H1 (cell line): ENCODE results near the gene RSPH6A. TPM values are rescaled to one million over a fixed set of nuclear protein-coding genes. Genes with fewer than 3 reads are reported as not detected.
A peak's percentile ranks its signal among the peaks of the same experiment; 100 is the strongest.

Source experiments
- CTCF ChIA-PET: fragments of 300-600 bp; sonication (Branson Sonifier 250); formaldehyde crosslinking; loops from one replicate; lab custom pipeline; 2021; ENCODE audit not compliant: partially characterized antibody; lab: Charles Lee
- POLR2A ChIA-PET: fragments of 300-600 bp; sonication (Branson Sonifier 250); formaldehyde crosslinking; loops from one replicate; lab custom pipeline; 2021; ENCODE audit warnings: inconsistent platforms; ENCODE audit not compliant: partially characterized antibody; lab: Charles Lee
- DNase-seq, 2 experiments: peaks; one replicate each; pipeline versions ENCODE4 v3.0.0 to v3.0.0-alpha.2; 2010 to 2022; ENCODE audit warnings: low spot score in 2 of 2, low read depth in 1 of 2, mixed read lengths in 1 of 2
- FAIRE-seq: peaks from 2 replicates; lab custom pipeline; 2011; peaks lifted over from hg19 to GRCh38; lab: Jason Lieb, UNC
- H2AFZ ChIP-seq: 2 replicates; pipeline ENCODE4 v1.8.1; 2012; ENCODE audit warnings: low read length, inconsistent platforms
- H2AK5ac ChIP-seq: 2 replicates; pipeline ENCODE4 v1.6.1; 2013; ENCODE audit warnings: low read depth, low read length
- H2BK120ac ChIP-seq: replicated peaks from 2 replicates; pipeline ENCODE3; 2013; ENCODE audit warnings: low read depth, low read length, inconsistent platforms
- H2BK12ac ChIP-seq: 2 replicates; pipeline ENCODE4 v1.6.1; 2013; ENCODE audit warnings: low read depth, low read length
- H2BK15ac ChIP-seq: 2 replicates; pipeline ENCODE4 v1.6.1; 2013; ENCODE audit warnings: low read length
- H2BK20ac ChIP-seq: 2 replicates; pipeline ENCODE4 v1.6.1; 2013; ENCODE audit warnings: low read length
- H2BK5ac ChIP-seq: 2 replicates; pipeline ENCODE4 v1.6.1; 2013; ENCODE audit warnings: low read depth, low read length
- H3K14ac ChIP-seq: 2 replicates; pipeline ENCODE4 v1.6.1; 2013; ENCODE audit warnings: inconsistent platforms; ENCODE audit not compliant: insufficient read length
- H3K18ac ChIP-seq: 2 replicates; pipeline ENCODE4 v1.6.1; 2013; ENCODE audit warnings: low read length; ENCODE audit errors: extremely low read depth
- H3K23ac ChIP-seq: 2 replicates; pipeline ENCODE4 v1.6.1; 2013; ENCODE audit warnings: inconsistent platforms; ENCODE audit not compliant: insufficient read length
- H3K23me2 ChIP-seq: 2 replicates; pipeline ENCODE4 v1.6.1; 2013; ENCODE audit warnings: low read depth, low read length
- H3K27ac ChIP-seq: 2 replicates; pipeline ENCODE4 v1.6.1; 2011; ENCODE audit warnings: low read depth, low read length, inconsistent platforms
- H3K27me3 ChIP-seq, 4 experiments: replicated peaks in 1 of 4; 1 replicate in 1 of 4; 2 replicates in 3 of 4; pipeline versions ENCODE4 v1.6.1 to v1.8.1; 2011 to 2013; ENCODE audit warnings: low read length in 3 of 4, mild to moderate bottlenecking in 3 of 4, inconsistent platforms in 2 of 4, mixed read lengths in 2 of 4, moderate library complexity in 1 of 4; ENCODE audit not compliant: control insufficient read depth in 3 of 4, insufficient read depth in 3 of 4; ENCODE audit errors: extremely low read depth in 1 of 4
- H3K36me3 ChIP-seq, 4 experiments: 2 replicates each; pipeline versions ENCODE4 v1.6.1 to v1.8.1; 2011 to 2013; ENCODE audit warnings: mild to moderate bottlenecking in 4 of 4, low read length in 3 of 4, moderate library complexity in 2 of 4, control low read depth in 1 of 4, inconsistent platforms in 1 of 4; ENCODE audit not compliant: insufficient read depth in 4 of 4, control insufficient read depth in 2 of 4
- H3K4ac ChIP-seq: replicated peaks from 2 replicates; pipeline ENCODE3; 2013; ENCODE audit warnings: low read length, low read depth, mixed read lengths, inconsistent platforms; ENCODE audit not compliant: insufficient read length
- H3K4me1 ChIP-seq, 4 experiments: replicated peaks in 1 of 4; 1 replicate in 1 of 4; 2 replicates in 3 of 4; pipeline versions ENCODE4 v1.6.1 to v1.8.1; 2011 to 2013; ENCODE audit warnings: low read length in 3 of 4, inconsistent platforms in 2 of 4, mixed read lengths in 1 of 4; ENCODE audit not compliant: insufficient read depth in 4 of 4, control insufficient read depth in 3 of 4
- H3K4me2 ChIP-seq, 2 experiments: 2 replicates each; pipeline versions ENCODE4 v1.6.1 to v1.8.1; 2011 to 2013; ENCODE audit warnings: low read depth in 2 of 2, low read length in 2 of 2, control low read depth in 1 of 2, inconsistent platforms in 1 of 2, mild to moderate bottlenecking in 1 of 2; ENCODE audit not compliant: insufficient read depth in 1 of 2
- H3K4me3 ChIP-seq, 4 experiments: fragments of 200-600, 300-600 bp in 1 of 4; sonication (generic), shearing (Covaris generic), sonication (Bioruptor Twin) in 1 of 4; 2 replicates each; pipeline versions ENCODE4 v1.5.1 to v1.8.1; 2011 to 2016; ENCODE audit warnings: low read length in 4 of 4, low read depth in 3 of 4, control low read depth in 2 of 4, inconsistent platforms in 2 of 4, mild to moderate bottlenecking in 2 of 4, mixed read lengths in 1 of 4, moderate library complexity in 1 of 4; ENCODE audit not compliant: insufficient read depth in 2 of 4; ENCODE audit errors: extremely low read depth in 1 of 4
- H3K56ac ChIP-seq: replicated peaks from 2 replicates; pipeline ENCODE3; 2013; ENCODE audit warnings: low read depth, mild to moderate bottlenecking, mixed read lengths, low read length, inconsistent platforms; ENCODE audit not compliant: insufficient read length
- H3K79me1 ChIP-seq: 2 replicates; pipeline ENCODE4 v1.6.1; 2013; ENCODE audit warnings: low read depth, low read length, control low read depth
- H3K79me2 ChIP-seq, 2 experiments: 2 replicates each; pipeline versions ENCODE4 v1.6.1 to v1.8.1; 2012 to 2013; ENCODE audit warnings: low read length in 2 of 2, mild to moderate bottlenecking in 2 of 2, inconsistent platforms in 1 of 2; ENCODE audit not compliant: insufficient read depth in 2 of 2, control insufficient read depth in 1 of 2
- H3K9ac ChIP-seq, 4 experiments: replicated peaks in 1 of 4; 1 replicate in 1 of 4; 2 replicates in 3 of 4; pipeline versions ENCODE4 v1.6.1 to v1.8.1; 2011 to 2013; ENCODE audit warnings: low read depth in 3 of 4, low read length in 3 of 4, control low read depth in 2 of 4, mild to moderate bottlenecking in 2 of 4, moderate library complexity in 2 of 4, inconsistent platforms in 1 of 4; ENCODE audit errors: extremely low read depth in 1 of 4
- H3K9me3 ChIP-seq, 2 experiments: 2 replicates each; pipeline versions ENCODE4 v1.6.1 to v1.8.1; 2012 to 2013; ENCODE audit warnings: mild to moderate bottlenecking in 2 of 2, moderate library complexity in 2 of 2, control low read depth in 1 of 2, inconsistent platforms in 1 of 2, low read depth in 1 of 2, low read length in 1 of 2, mixed read lengths in 1 of 2; ENCODE audit not compliant: insufficient read depth in 2 of 2
- H4K20me1 ChIP-seq, 2 experiments: replicated peaks in 1 of 2; 2 replicates each; pipeline versions ENCODE3 to v1.8.1; 2011 to 2013; ENCODE audit warnings: inconsistent platforms in 2 of 2, low read length in 2 of 2, mild to moderate bottlenecking in 1 of 2; ENCODE audit not compliant: insufficient read depth in 2 of 2, control insufficient read depth in 1 of 2
- H4K5ac ChIP-seq: 2 replicates; pipeline ENCODE4 v1.6.1; 2013; ENCODE audit warnings: low read length, low read depth, mixed read lengths, inconsistent platforms; ENCODE audit not compliant: insufficient read length
- H4K8ac ChIP-seq: 2 replicates; pipeline ENCODE4 v1.8.0; 2013; ENCODE audit warnings: mild to moderate bottlenecking, moderate library complexity, low read length, inconsistent platforms; ENCODE audit not compliant: insufficient read depth; ENCODE audit errors: extremely low read depth
- H4K91ac ChIP-seq: replicated peaks from 2 replicates; pipeline ENCODE3; 2013; ENCODE audit warnings: low read length, mixed read lengths, inconsistent platforms; ENCODE audit not compliant: insufficient read length
- HDAC2 ChIP-seq, 2 experiments: fragments of 300-600 bp in 1 of 2; sonication (generic) in 1 of 2; IDR thresholded peaks; 2 replicates each; pipeline ENCODE4 v1.6.1; 2011 to 2012; ENCODE audit warnings: low read depth in 2 of 2, low read length in 2 of 2, mild to moderate bottlenecking in 2 of 2, moderate library complexity in 2 of 2, borderline replicate concordance in 1 of 2, inconsistent platforms in 1 of 2
- KDM1A ChIP-seq: fragments of 200-600, 300-600 bp; sonication (generic); IDR thresholded peaks from 2 replicates; pipeline ENCODE4 v1.7.1; 2016; ENCODE audit warnings: mild to moderate bottlenecking, low read length, borderline replicate concordance
- KDM4A ChIP-seq: IDR thresholded peaks from one replicate; pipeline ENCODE4 v1.7.1; 2012; ENCODE audit warnings: low read depth, mild to moderate bottlenecking, moderate library complexity, low read length, inconsistent platforms; ENCODE audit not compliant: severe bottlenecking
- SIX5 ChIP-seq: IDR thresholded peaks from 2 replicates; pipeline ENCODE4 v1.6.1; 2011; ENCODE audit warnings: mild to moderate bottlenecking, low read depth, low read length
- SP2 ChIP-seq: IDR thresholded peaks from 2 replicates; pipeline ENCODE4 v1.6.1; 2012; ENCODE audit warnings: mild to moderate bottlenecking, low read length, inconsistent platforms
- SRF ChIP-seq: IDR thresholded peaks from 2 replicates; pipeline ENCODE4 v1.6.1; 2011; ENCODE audit warnings: mild to moderate bottlenecking, low read depth, low read length, moderate library complexity
- WGBS, 2 experiments: shearing (Covaris generic) in 1 of 2; methylation state at CpG; one replicate each; pipeline versions ENCODE4 v1.1.6 to v1.1.7; 2013 to 2015; ENCODE audit warnings: low lambda C conversion rate in 2 of 2, mixed read lengths in 2 of 2, inconsistent platforms in 1 of 2, low coverage in 1 of 2, missing lambda C conversion rate in 1 of 2; ENCODE audit not compliant: insufficient replicate concordance in 2 of 2, insufficient coverage in 1 of 2, insufficient read length in 1 of 2; ENCODE audit errors: extremely low coverage in 1 of 2, missing lambda C conversion rate in 1 of 2; 5-methylcytosine and 5-hydroxymethylcytosine counted together
- polyA plus RNA-seq, 7 experiments: library from polyadenylated mRNA; depleted of rRNA in 3 of 7; stranded (reverse) in 5 of 7; unstranded in 2 of 7; fragments of >200 nt in 5 of 7; fragments of 200-250 nt in 2 of 7; gene quantifications; 1 replicate in 5 of 7; 2 replicates in 1 of 7; 4 replicates in 1 of 7; pipeline versions ENCODE4 v1.2.1 to v1.2.3, GENCODE V29; 2011 to 2013; ENCODE audit warnings: missing spikeins in 2 of 7, mixed read lengths in 2 of 7
- total RNA-seq: library from RNA; stranded (reverse); fragmentation: NEBNext Ultra II Directional; extraction: Animal tissue kit (Norgen Biotek cat#: 25700); gene quantifications from 2 replicates; pipeline ENCODE4 v1.2.1, GENCODE V29; 2021

RSPH6A gene
- total and polyA plus RNA-seq, 2 of the 8 experiments (the other 6 are each of a cell fraction or from before 2014, with no cell fraction given): 0.05 to 0.19 TPM

GRCh38 chr19:45780448-45781213, 34.5 kb downstream of the RSPH6A start:
- H2AFZ ChIP-seq: no peak overlapping the region
- H3K23me2 ChIP-seq: peaks cover 4% of the 10 kb centered on the region; the same call in 1 of the 2 replicates
- no peak overlapping the region for H4K5ac ChIP-seq
- H2BK15ac ChIP-seq: no peak overlapping the region
- H3K4me3 ChIP-seq: no peak overlapping the region
- no peak overlapping the region for H3K9ac ChIP-seq
- H4K8ac ChIP-seq: no peak overlapping the region; the same call in 1 of the 2 replicates
- POLR2A ChIA-PET: interaction anchor here (0.9 to 9.5 kb wide), 8 partner anchors 9 to 194 kb away, joined by 3 to 133 read pairs (median 5); partner anchors contain the start of genes DMWD, FOXA3 and SIX5
- H2AK5ac ChIP-seq: 0 out of 2 replicates have a peak overlapping the region, but pooled peaks have one; percentile 39
- CTCF ChIA-PET: interaction anchor here (1.1 to 5.1 kb wide), 4 partner anchors 8 to 111 kb away, joined by 4 to 45 read pairs (median 10); partner anchors contain the start of gene SIX5
- TF ChIP-seq SP2: no peak
- 0 out of 4 replicates have a peak, but pooled peaks of 1 of the 2 experiments have one; percentile 46 for TF ChIP-seq HDAC2 (IDR thresholded peaks at IDR 0.05; ENCODE audit: borderline replicate concordance in 1 of 2, low read depth in 2 of 2, low read length in 2 of 2)
- TF ChIP-seq SRF: peak; percentile 36; the same call in 1 of the 2 replicates
- no peak for TF ChIP-seq KDM4A
- TF ChIP-seq KDM1A: peak; percentile 83; the same call in 1 of the 2 replicates
- no peak for TF ChIP-seq SIX5
- peaks cover 0 to 6% (median 0%) of the 10 kb centered on the region in 4 experiments; a peak in 1 of 7 replicates for H3K27me3 ChIP-seq
- H3K18ac ChIP-seq: no peak overlapping the region
- H3K56ac ChIP-seq: no peak overlapping the region
- no peak overlapping the region for H2BK5ac ChIP-seq
- FAIRE-seq: no peak
- peak overlapping the region in 1 of 2 experiments; percentile 58; a peak in 1 of 4 replicates for H3K4me2 ChIP-seq
- H3K9me3 ChIP-seq: no peaks in the 10 kb centered on the region
- H3K27ac ChIP-seq: no peak overlapping the region
- H2BK20ac ChIP-seq: 0 out of 2 replicates have a peak overlapping the region, but pooled peaks have one; percentile 32
- no peak overlapping the region for H3K4ac ChIP-seq
- WGBS, 2 experiments: 71% methylated on average over 13 of the region's 13 CpGs; no CpG with 5 or more reads in 1 of the 2 experiments
- no peak for DNase-seq
- no peak overlapping the region for H2BK120ac ChIP-seq
- peaks cover 3 to 15% (median 7%) of the 10 kb centered on the region in 4 experiments; a peak in 6 of 8 replicates for H3K36me3 ChIP-seq
- H3K79me2 ChIP-seq: no peaks in the 10 kb centered on the region
- H4K20me1 ChIP-seq: peaks cover 15 to 19% of the 10 kb centered on the region in 2 experiments
- 0 out of 2 replicates have a peak overlapping the region, but pooled peaks have one; percentile 39 for H2BK12ac ChIP-seq
- no peak overlapping the region for H3K23ac ChIP-seq
- H3K14ac ChIP-seq: no peak overlapping the region
- 0 out of 2 replicates have a peak, but pooled peaks cover 4% of the 10 kb centered on the region for H3K79me1 ChIP-seq
- H4K91ac ChIP-seq: no peak overlapping the region
- peaks cover 3 to 26% (median 15%) of the 10 kb centered on the region in 4 experiments for H3K4me1 ChIP-seq
